LNCAP (cell line): ENCODE data around the gene EEPD1.
A peak's percentile ranks its signal among the peaks of the same experiment; 100 is the strongest.

ENCODE experiments used
- TF ChIP-seq, protein P1 (sequence below): fragments of 450-650 bp; IDR thresholded peaks from 2 replicates; pipeline ENCODE4 v1.5.1; 2017; ENCODE audit warnings: mild to moderate bottlenecking

EEPD1 gene

DNA sequence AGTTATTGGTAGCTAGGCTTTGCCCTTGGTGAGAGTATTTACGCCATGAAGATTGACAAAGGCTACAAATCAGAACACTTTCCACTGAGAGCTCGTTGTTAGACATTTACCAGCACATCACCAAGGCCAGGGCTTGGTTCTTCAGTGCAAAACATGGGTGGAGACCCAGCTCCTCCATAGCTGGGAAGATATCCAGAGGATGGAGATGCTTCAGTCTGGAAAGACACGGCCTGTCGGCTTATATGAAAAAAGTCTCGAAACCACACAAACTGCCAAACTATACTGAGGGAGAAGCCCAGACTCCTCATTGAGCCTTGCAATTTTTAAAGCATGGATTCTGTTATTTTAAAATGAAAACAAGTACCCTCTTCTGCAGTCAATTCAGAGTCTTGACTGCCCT is 153.2 kb downstream of the EEPD1 start:
- TF ChIP-seq, protein P1, sequence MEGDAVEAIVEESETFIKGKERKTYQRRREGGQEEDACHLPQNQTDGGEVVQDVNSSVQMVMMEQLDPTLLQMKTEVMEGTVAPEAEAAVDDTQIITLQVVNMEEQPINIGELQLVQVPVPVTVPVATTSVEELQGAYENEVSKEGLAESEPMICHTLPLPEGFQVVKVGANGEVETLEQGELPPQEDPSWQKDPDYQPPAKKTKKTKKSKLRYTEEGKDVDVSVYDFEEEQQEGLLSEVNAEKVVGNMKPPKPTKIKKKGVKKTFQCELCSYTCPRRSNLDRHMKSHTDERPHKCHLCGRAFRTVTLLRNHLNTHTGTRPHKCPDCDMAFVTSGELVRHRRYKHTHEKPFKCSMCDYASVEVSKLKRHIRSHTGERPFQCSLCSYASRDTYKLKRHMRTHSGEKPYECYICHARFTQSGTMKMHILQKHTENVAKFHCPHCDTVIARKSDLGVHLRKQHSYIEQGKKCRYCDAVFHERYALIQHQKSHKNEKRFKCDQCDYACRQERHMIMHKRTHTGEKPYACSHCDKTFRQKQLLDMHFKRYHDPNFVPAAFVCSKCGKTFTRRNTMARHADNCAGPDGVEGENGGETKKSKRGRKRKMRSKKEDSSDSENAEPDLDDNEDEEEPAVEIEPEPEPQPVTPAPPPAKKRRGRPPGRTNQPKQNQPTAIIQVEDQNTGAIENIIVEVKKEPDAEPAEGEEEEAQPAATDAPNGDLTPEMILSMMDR: no peak

DNA sequence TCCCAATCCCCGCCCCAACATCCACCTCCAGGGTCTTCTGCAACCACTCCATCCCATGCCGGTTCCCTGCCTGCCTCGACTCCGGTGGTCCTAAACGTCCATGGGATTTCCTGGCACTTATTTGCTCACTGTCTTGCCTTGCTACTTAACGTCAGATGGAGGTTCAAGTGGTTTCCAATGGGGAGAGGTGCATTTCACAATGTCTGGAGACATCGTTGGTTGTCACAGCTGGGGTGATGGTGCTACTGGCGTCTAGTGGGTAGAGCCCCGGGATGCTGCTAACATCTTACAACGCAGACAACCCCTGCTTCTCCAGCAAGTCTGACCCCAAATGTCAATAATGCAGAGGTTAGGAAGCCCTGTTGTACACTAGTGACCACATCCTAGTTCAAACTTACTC is 153.7 kb downstream of the EEPD1 start:
- TF ChIP-seq, protein P1: no peak

- TF ChIP-seq, protein P1: no peak
Measured at GRCh38 chr7:36308031-36308430, 155.0 kb downstream of the EEPD1 start.

GRCh38 chr7:36309301-36309700 is 156.2 kb downstream of the EEPD1 start:
- TF ChIP-seq, protein P1: no peak

DNA sequence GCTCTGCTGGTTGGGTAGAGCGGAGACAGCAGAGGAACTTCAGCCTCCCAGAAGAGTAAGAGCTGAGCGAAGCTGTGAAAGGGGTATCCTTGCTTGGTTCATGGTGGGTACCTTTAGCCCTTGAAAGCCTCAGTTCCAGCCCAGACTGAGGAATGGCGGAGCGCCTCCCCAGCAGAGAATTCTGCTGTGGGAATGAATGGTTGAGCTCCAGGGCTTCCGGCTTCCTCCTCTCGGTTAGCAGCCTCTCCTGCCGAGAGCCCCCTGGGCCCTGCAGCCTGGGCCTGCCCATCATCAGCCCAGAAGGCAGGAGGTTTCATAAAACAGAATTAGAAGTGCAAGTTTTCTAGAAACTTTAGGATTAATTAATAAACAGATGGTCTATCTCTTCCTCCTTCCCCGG is 156.7 kb downstream of the EEPD1 start:
- TF ChIP-seq, protein P1: no peak

- TF ChIP-seq, protein P1: no peak
Measured at GRCh38 chr7:36310897-36311296, 157.8 kb downstream of the EEPD1 start.

GRCh38 chr7:36311539-36311938 is 158.5 kb downstream of the EEPD1 start:
- TF ChIP-seq, protein P1: no peak

DNA sequence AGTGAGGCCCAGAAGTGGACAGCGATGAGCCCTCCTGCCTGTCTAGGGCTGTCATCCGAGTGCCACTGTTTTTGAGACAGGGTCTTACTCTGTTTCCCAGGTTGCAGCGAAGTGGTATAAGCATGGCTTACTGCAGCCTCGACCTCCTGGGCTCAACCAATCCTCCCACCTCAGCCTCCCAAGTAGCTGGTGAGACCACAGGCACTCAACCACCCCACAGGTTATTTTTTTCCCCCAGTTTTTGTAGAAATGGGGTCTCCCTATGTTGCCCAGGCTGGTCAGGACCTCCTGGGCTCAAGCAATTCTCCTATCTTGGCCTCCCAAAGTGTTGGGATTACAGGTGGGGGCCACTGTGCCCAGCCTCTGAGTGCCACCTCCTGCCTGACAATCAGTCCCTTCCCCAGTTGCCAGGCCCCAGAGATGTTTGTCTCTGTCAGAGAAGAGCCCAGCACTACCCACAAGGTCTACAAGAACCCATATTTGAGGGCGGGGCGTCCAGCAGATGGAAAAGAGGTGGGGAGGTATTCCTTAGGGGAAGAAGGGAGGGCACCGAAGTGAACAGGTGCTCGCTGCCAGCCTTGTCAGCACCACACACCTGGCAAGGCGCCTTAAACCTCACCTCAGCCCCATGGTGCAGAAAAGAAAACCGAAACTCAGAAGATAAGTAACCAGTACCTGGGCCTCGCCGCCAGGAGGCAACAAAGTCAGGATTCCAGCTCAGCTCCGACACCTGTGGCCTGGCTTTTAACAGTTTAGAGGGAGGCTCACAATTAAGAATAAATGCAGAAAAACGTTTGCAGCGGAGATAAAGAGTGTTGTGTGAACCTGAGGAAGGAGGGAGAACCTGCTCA is 159.2 kb downstream of the EEPD1 start:
- TF ChIP-seq, protein P1: peak; percentile 30; the same call in 1 of the 2 replicates
